BLaER1 (cell line): Measurements from ENCODE around the gene HOXD8.

Experiments used
- H3K27ac ChIP-seq: shearing (Covaris generic); formaldehyde crosslinking; 2 replicates; pipeline ENCODE4 v1.8.1; 2022
- H3K27me3 ChIP-seq: shearing (Covaris generic); formaldehyde crosslinking; 2 replicates; pipeline ENCODE4 v1.8.1; 2022
- H3K36me3 ChIP-seq: shearing (Covaris generic); formaldehyde crosslinking; 2 replicates; pipeline ENCODE4 v1.8.1; 2022
- H3K4me1 ChIP-seq: shearing (Covaris generic); formaldehyde crosslinking; 2 replicates; pipeline ENCODE4 v1.8.1; 2022
- H3K4me2 ChIP-seq: shearing (Covaris generic); formaldehyde crosslinking; 2 replicates; pipeline ENCODE4 v1.8.1; 2022
- H3K4me3 ChIP-seq: shearing (Covaris generic); formaldehyde crosslinking; 2 replicates; pipeline ENCODE4 v1.8.1; 2022
- H3K9ac ChIP-seq: shearing (Covaris generic); formaldehyde crosslinking; 2 replicates; pipeline ENCODE4 v1.8.1; 2022
- H3K9me3 ChIP-seq: shearing (Covaris generic); formaldehyde crosslinking; 2 replicates; pipeline ENCODE4 v1.8.1; 2022
- H4K20me1 ChIP-seq: shearing (Covaris generic); formaldehyde crosslinking; 2 replicates; pipeline ENCODE4 v1.8.1; 2022
- Cebpa-rat ChIP-seq: shearing (Covaris generic); IDR thresholded peaks from 2 replicates; pipeline ENCODE4 v1.8.1; 2022

HOXD8 gene

DNA sequence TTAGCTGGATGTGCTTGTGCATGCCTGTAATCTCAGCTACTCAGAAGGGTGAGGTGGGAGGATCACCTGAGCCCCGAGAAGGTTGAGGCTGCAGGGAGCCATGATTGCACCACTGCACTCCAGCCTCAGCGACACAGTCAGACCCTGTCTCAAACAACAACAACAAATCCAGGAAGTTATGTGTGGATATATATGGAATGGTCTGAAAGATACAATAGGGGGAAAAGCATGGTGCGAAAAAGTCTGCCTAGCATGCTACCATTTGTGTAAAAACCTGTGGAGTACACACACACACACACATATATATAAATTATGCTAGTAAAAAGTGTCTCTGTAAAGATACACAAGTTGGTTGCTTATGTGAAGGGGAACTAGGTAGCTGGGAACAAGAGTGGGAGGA is 52.0 kb downstream of the HOXD8 start:
- peaks cover 16% of the 10 kb centered on the region for H3K9me3 ChIP-seq
- H3K4me1 ChIP-seq = no peaks in the 10 kb centered on the region
- no peak overlapping the region for H3K27ac ChIP-seq
- no peak overlapping the region for H3K9ac ChIP-seq
- no peak overlapping the region for H3K4me3 ChIP-seq
- no peak for TF ChIP-seq Cebpa-rat
- no peaks in the 10 kb centered on the region for H4K20me1 ChIP-seq
- peaks cover 20% of the 10 kb centered on the region; the same call in 1 of the 2 replicates for H3K27me3 ChIP-seq
- no peaks in the 10 kb centered on the region for H3K36me3 ChIP-seq
- no peak overlapping the region for H3K4me2 ChIP-seq
